GM19455 (cell line): Measurements from ENCODE around the gene DMD.

Experiments used
- ATAC-seq: cut with Tn5 transposase; IDR thresholded peaks from one replicate; pipeline ENCODE4 v1.9.1; 2021; ENCODE audit not compliant: unreplicated experiment

DMD gene

DNA sequence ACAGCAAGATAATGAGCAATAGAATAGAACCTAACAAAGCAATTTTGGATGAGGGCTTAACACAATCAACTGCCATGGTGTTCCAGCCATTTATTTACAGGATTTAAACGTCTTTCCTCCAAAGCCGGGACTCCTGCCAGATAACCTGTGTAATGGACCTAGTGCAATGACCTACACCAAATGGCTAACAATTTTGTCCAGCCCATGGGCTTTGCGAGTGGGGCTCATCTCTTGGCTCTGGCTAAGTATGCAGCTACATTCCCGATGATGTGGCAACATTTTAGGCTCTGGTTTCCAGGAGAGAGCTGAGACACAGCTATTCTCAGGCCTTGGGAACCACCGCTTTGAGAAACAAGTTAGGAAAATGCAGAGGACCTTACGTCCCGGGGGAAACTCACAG lies 1317.2 kb downstream of the DMD start:
- no peak for ATAC-seq

GRCh38 chrX:31893525-31893924 lies 1317.8 kb downstream of the DMD start:
- ATAC-seq: no peak

- ATAC-seq: no peak
Measured at GRCh38 chrX:31889088-31889487, 1322.3 kb downstream of the DMD start.

DNA sequence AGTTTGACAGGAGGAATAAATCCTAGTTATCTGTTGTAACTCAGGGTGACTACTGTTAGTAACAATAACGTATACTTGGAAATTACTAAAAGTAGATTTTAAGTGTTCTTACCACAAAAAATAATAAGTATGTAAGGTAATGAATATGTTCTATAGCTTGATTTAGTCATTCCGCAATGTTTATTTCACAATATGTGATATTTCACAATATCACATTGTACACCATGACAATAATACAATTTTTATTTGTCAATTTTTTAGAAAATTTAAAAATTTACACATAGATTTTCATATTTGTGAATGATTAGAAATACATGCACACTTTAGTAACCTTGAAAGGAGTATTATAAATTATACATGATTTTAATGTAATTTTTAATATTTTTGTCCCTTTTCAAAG lies 1326.8 kb downstream of the DMD start:
- ATAC-seq: no peak

- ATAC-seq: no peak
Measured at GRCh38 chrX:31872007-31872406, 1339.3 kb downstream of the DMD start.

GRCh38 chrX:31870267-31870666 lies 1341.1 kb downstream of the DMD start:
- no peak for ATAC-seq

GRCh38 chrX:31860686-31861085 lies 1350.7 kb downstream of the DMD start:
- ATAC-seq: no peak

DNA sequence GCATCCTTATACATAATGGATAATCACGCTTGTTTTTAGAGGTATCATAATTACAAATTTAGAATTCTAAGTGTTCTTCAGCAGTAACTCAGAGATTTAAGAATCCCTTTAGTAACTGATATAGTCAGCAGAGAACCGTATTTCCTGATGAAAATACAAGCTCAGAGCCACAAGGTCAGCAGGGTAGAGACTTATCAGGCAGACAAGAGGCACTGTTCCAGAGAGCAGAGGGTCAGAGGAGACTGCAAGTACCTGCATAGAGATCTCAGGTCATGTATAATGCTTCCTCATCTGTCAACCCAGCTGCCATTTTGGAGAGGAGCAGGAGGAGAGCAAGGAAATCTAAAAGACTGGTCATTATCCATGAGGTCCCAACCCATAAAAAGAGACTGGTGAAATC lies 1352.4 kb downstream of the DMD start:
- ATAC-seq: no peak

DNA sequence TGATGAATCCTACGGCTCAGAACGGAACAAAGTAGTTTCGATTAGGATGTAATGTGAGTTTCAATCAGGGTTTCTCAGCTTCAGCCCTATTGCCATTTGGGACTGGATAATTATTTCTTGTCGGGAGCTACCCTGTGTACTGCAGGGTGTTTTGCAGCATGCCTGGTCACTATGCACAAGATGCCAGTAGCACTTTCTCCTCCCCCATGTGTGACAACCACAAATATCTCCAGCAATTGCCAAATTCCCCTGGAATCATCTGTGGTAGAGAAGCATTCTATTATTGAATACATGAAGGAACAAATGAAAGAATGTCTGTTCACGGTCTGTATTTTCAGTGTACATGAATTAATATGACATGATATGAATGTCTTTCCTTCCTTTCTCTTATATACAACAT lies 1356.6 kb downstream of the DMD start:
- no peak for ATAC-seq

- no peak for ATAC-seq
Measured at GRCh38 chrX:31851761-31852160, 1359.6 kb downstream of the DMD start.

- ATAC-seq: no peak
Measured at GRCh38 chrX:31847773-31848172, 1363.6 kb downstream of the DMD start.

DNA sequence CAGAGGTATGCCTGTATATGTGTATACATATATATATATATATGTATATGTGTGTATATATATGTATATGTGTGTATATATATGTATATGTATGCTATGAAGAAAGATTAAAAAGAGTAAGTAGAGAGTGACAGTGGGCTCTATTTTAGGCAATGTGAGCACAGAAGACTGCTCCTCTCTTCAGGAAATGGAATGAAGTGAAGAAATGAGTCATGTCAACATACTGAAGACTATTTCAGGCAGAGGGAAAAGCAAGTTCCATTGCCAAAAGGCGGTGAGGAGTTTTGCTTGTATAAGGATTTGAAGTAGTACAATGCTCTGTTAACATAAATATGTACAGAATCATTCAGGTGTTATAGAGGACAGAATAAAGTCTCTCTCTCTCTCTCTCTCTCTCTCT lies 1366.3 kb downstream of the DMD start:
- no peak for ATAC-seq

GRCh38 chrX:31838617-31839016 lies 1372.7 kb downstream of the DMD start:
- ATAC-seq: no peak

- ATAC-seq: no peak
Measured at GRCh38 chrX:31837445-31838049, 1373.8 kb downstream of the DMD start.

GRCh38 chrX:31836479-31836878 lies 1374.9 kb downstream of the DMD start:
- no peak for ATAC-seq

DNA sequence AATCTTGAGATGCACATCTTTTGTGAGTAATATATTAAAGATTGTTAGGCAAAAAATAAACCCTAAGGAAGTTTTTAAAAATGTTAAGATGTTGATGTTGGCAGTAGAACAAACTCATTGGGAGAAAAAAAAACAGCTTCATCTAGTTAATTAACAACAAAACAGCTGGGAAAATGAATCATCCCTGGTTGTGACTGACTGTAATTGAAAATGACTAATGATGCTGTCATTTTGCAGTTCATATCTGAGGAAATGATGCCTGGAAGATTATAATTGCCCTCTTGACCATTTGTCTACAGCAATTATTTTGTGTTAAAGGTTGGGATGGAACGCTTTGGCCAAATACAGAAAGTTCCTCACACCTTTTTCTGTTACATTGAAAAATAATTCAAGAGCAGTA lies 1379.1 kb downstream of the DMD start:
- no peak for ATAC-seq

DNA sequence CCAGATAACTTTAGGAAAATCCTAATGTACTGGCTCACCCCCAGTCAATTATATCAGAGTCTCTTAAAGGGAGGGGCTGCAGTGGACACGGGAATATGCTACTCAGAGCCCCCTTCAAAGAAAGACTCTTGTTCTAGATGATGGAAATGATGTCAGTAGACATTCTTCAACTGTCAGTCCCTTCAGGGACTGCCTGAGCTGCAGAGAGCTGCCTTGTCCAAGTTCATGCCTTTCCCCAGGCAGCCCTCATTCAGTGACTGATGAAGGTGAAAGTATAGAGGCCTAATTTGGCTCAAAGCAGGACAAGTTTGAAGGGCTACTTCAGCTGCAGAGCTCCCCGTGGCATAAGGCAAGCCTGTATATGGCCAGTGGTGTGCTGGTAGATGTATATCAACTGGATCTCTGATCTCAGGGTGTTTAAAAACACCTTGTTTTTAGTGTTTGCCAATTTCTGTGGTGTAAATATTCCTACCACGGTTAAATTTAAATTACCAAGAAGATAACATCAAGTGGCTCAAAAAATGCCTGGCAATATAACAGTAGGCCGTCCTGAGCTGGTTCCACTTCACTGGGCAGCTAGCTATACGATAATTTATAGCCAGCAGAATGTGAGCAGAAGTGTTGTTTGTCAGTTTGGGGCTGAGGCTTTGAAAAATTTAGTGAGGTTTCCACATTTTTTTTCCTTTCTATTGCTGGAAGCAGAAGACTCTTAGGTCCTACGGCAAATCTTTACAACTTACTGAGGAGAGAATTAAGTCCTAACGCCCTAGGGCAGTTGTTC lies 1390.7 kb downstream of the DMD start:
- no peak for ATAC-seq

GRCh38 chrX:31819455-31819854 lies 1391.9 kb downstream of the DMD start:
- no peak for ATAC-seq

DNA sequence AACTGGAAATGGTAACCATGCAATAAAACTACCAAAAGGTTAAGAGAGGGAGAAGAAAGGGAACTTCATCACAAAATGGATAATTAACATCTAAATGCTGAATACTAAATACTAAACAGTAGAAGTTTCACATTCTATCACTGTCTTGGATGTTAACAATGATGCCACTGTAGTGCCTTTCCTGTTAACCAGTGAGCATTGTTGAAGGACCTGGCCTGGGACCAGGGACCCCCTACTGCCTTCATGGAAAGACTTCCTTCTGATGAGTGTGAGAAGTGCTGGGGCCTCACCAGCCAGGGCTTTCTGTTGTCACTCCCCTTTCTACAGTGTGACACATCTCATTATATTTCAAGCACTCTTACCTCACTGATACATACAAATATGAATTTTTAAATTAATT lies 1400.2 kb downstream of the DMD start:
- ATAC-seq: no peak

DNA sequence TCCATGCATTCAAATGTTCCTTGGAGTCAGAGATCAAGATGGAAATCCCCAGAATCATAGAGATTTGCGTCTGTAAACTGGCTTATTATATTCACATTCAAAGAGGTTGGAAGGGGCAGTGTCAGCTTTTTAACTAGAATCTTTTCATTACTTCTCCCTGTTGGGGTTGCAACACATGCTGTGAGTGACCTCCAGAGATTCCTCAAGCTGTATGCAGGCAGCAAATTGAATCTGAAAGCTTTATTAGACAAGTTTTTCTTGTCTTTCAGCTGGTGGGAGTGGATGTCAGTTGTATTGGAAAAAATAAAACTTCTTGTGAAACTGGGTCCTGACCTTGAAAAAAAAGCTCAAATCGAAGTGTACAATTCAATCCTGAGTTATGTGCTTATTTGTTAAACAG lies 1403.0 kb downstream of the DMD start:
- ATAC-seq: no peak

GRCh38 chrX:31807165-31807564 lies 1404.2 kb downstream of the DMD start:
- no peak for ATAC-seq

DNA sequence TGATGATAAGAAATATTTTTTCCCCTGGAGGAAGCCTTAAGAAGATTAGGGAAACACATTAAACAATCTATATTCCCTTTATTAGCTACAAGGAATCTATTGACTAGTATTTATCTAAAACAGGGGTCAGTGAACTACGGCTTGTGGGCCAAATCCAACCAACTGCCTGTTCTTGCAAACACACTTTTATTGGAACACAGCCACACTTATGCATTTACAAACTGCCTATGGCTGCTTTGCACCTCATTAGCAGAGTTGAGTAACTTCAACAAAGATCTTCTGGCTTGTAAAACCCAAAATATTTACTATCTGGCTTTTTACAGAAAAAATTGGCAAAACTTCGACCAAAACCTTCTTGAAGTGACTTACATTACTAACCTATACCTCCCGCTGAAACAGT lies 1405.6 kb downstream of the DMD start:
- ATAC-seq: no peak

- no peak for ATAC-seq
Measured at GRCh38 chrX:31800219-31800618, 1411.1 kb downstream of the DMD start.
